Putamen (tissue), 1 donor: Measurements from ENCODE around the gene HHLA2.

Source experiments
- DNase-seq: peaks from one replicate; pipeline ENCODE4 v3.0.0-alpha.2; 2016; ENCODE audit warnings: low spot score

The HHLA2 gene

GRCh38 chr3:108300103-108300849 is 3.9 kb downstream of the HHLA2 start:
- no peak for DNase-seq

DNA sequence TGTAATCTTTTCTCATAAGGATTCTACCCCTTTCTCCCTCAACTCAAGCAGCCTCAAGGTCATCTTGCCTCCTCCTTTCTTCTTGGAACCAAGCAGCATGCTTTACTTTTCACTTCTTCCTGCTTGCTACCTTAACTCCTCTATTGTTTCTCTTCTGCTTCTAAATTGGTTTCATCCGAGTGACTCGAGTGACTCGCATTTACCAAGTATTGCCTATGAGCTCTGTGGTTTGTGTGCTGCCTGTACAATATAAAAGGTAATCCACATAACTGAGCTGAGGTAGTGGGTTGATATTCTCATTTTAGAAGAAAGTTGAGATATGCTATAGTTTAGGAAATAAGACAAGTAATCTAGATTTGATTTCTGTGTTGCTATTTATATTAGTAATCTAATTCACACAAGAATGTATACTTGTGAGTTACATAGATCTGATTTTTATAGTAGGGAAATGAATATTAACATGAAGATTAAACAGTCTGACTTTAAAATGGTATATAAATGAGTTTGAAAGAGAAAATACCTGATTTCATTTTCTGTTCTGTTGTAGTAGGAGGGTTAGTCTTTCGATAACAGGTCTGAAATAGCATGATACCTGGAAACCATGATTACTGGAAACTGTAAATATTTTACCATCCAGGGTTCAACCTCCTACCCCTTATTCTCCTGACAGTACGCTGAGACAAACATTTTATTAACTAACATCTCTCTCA is 5.5 kb downstream of the HHLA2 start:
- DNase-seq, result no peak

DNA sequence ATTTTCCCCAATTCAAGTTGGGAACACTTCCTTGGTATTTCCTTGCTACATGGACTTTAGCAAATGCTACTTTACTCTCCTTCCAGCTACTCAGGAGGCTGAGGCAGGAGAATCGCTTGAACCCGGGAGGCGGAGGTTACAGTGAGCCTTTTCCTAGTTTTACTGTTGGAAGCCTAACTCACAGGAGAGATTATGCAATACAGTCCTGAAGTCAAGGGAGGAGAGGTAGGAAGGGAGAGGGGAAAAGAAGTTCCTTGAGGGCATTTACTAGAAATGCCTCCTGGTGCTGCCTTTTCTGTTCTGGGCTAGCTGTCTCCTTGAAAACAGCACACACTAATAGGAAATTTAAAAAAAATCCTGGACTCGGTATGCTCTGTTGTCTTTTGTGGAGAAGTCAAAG is 6.2 kb downstream of the HHLA2 start:
- no peak for DNase-seq

GRCh38 chr3:108305484-108306172 is 9.3 kb downstream of the HHLA2 start:
- DNase-seq, result no peak

DNA sequence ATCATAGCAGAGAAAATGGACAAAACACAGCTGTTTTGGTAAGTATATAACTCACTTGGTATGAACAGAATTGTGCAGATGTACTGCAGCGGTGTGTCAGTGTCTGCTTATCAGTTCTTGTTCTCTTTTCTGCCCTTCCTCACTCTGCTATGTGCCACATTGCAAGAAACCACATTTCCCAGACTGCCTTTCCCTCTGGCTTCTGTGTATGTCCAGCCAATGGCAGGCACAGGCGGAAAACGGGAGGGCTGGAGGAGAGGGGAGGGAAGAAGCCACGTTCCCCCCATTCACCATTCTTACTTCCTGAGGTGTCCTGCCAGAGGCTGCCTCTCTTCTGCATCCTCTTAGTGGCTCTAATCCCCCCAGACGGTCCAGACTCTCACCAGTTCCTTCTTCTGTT is 15.4 kb downstream of the HHLA2 start:
- DNase-seq, result no peak

DNA sequence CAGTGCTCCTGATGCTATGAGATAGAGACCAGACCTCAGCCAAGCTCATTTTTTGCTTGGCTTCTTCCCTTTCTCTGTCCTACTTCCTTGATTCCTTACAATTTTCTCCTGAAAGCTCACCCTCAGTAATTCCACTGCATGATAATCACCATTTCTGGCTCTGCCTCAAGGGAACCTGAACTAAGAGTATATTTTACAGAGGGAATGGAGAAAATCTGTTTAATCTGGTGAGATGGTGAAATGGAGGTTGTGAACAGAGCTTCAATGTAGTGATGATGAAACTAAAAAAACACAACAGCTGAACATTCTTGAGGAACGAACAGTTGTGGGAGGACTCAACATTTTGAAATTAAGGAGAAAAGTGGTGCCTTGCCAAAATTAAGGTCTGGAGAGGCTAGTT is 16.3 kb downstream of the HHLA2 start:
- no peak for DNase-seq

DNA sequence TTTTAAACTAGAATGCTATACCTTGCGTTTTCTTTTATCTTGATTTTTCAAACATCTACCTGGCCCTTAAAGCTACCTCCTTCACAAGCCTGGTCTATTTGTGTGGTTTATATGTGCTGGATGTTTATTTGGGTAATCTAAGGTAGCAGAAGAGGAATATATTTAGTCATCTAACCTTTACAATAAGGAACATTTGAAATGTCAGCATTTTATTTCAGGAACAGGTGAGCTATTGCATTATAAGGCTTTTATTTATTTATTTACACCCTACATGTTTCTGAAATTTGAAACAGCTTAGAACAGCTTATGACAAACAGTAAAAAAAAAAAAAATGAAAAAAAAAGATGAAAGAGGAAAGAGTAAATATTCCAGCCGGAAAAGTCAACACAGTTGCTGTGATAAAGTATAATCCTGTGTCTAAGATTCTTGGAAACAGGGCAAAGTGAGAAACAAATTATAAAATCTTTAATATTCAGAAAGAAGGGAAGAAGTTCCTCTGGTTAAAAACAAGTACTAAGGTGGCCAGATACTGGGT is 19.5 kb downstream of the HHLA2 start:
- DNase-seq, result no peak

DNA sequence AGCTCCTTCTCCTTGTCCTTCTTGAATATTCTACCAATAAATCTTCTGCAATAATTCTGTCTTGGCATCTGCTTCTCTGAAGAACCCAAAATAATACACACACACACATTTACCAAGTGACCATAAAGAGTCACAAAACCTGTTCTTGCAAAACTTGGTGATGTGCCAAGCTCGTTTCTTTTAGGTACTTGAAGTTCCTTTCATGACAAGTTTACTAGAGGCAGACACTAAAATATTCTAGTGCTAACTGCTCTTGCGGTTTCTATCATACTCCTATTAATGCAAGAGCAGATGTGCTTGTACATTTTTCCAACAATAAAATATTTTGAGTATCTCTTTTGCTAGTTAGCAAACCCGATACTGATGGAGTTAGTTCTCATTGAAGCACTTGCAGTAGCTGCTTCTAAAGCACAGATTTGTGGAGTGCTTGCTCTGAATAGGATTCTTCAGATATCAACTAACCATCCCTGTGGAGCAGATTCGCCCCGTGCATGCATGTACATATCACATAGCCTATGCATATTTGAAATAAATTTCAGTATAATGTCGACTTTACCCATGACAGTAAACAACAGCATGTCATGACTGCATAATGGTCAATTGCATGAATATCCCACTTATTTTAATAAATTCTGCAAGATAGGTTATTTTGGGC is 23.2 kb downstream of the HHLA2 start:
- no peak for DNase-seq

- DNase-seq, result no peak
Observed at GRCh38 chr3:108320746-108321350, 24.5 kb downstream of the HHLA2 start.

DNA sequence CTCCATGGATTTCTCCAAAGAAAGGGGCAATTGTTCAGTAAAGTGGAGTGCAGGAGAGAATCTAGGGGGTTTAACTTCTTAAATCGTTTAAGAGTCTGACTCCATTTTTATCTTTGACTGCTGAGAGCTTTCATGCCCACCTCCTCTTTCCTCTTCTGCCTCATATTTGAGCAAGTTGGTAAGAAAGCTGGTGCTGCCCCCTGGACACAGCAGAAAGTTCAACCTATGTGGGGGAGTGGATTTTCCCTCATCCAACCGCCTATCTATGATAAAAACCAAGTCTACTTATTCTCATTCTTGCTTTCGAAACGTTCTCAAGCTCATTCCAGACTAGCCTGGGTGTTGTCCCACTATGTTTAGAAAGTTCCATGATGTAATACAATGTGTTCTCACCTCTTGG is 26.0 kb downstream of the HHLA2 start:
- DNase-seq, result no peak

- no peak for DNase-seq
Observed at GRCh38 chr3:108324177-108324576, 27.8 kb downstream of the HHLA2 start.

GRCh38 chr3:108327168-108327567 is 30.8 kb downstream of the HHLA2 start:
- DNase-seq, result no peak

DNA sequence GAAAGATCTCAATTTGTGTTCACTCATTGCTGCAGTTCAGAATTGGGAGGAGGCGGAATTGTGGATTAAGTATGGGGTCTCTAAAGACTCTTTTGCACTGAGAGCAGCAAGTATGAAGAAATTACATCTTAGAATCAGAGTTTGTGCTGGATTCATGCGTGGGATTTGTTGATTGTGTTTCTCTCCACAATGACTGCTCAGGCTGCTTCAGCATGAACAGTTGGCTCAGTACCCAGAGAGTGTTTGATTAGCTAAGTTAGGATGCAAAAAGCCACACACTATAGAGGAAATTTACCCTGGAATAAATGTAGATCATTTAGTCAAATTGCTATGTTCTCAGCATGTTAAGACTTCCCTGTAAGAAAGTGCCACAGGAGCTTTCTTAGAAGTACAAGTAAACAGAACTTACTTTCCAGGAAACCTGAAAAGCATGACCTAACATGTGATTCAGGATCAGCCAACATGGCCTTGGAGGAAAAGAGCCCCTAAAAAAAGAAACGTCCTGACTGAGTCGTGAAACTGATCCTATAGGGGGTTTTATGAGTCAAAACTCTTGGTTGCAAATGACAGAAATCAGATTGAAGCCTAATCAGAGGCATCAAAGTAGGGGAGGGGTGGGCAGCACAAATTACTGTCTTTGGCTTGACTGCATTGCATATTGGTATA is 32.6 kb downstream of the HHLA2 start:
- DNase-seq, result no peak

- DNase-seq, result no peak
Observed at GRCh38 chr3:108329508-108329907, 33.2 kb downstream of the HHLA2 start.

- DNase-seq, result no peak
Observed at GRCh38 chr3:108329947-108330346, 33.6 kb downstream of the HHLA2 start.

GRCh38 chr3:108331792-108332191 is 35.4 kb downstream of the HHLA2 start:
- DNase-seq, result no peak

GRCh38 chr3:108333961-108334360 is 37.6 kb downstream of the HHLA2 start:
- no peak for DNase-seq

DNA sequence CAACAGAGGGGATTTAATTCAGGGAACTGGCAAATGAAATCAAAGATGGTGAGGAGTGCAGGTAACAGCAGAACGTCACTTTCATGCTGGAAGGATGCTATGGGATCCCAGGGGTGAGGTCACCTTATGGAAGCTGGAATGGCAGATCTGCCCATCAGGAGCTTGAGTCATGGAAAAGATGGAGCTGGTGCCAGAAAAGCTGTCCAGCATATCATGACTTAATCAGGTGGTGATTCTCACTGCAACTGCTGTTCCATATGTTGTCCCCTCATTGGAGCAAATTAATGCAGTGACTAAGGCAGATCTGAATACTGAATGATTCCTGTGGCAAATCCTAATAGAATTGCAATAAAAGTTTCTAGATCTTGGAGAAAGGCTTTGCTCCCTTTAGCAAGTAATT is 38.4 kb downstream of the HHLA2 start:
- DNase-seq, result no peak

DNA sequence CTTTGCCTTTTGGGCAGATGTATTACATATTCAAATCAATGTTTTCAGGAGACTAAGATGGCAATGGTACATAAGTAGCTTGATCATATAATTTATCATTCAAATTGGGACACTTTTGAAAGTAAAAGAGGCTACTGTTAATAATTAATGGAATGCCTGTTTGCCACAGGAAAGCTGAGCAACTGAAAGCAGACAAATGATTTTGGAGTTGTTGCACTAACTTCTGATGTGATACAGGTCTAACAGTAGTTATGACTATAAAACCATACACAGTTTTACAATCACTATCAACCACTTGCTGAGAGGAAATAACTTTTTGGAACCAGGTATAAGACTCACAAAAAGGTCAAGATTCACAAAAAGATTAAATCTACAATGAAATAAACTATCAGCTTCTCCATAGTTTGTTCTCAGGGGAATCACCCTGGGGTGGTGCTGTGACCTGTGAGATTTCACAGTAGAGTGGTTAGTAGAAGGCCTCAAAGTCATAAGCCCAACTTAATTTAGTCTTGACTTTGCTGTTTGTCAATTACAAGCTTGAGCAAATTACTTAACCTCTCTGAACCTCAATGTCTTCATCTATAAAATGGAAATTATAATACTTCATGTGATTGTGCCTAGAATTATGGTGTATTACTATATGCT is 42.7 kb downstream of the HHLA2 start:
- DNase-seq, result no peak

GRCh38 chr3:108341911-108342310 is 45.6 kb downstream of the HHLA2 start:
- DNase-seq, result no peak
